Caco-2 (cell line): ENCODE results near the gene STK24. TPM values are rescaled to one million over a fixed set of nuclear protein-coding genes. Genes with fewer than 3 reads are reported as not detected.
A peak's percentile ranks its signal among the peaks of the same experiment; 100 is the strongest.

ENCODE experiments used
- BruUV-seq: library from RNA; stranded (reverse); fragments of 400-500 nt; replicated peaks from 2 replicates; lab custom pipeline; 2021; lab: Mats Ljungman, UMichigan
- CTCF ChIA-PET: fragments of 300-600 bp; sonication (Branson Sonifier 250); formaldehyde crosslinking; loops from one replicate; lab custom pipeline; 2022; ENCODE audit warnings: antibody characterized with exemption; lab: Charles Lee
- POLR2A ChIA-PET: fragments of 300-600 bp; sonication (Branson Sonifier 250); formaldehyde crosslinking; loops from one replicate; lab custom pipeline; 2022; ENCODE audit warnings: antibody characterized with exemption; lab: Charles Lee
- DNase-seq, 2 experiments: peaks; one replicate each; pipeline versions ENCODE4 v3.0.0 to v3.0.0-alpha.2; 2020 to 2022
- H3K27me3 ChIP-seq: replicated peaks from 2 replicates; pipeline ENCODE4 v1.6.0; 2011; ENCODE audit warnings: low read length; ENCODE audit not compliant: control insufficient read depth, insufficient read depth
- H3K36me3 ChIP-seq: 2 replicates; pipeline ENCODE4 v1.5.1; 2011; ENCODE audit warnings: low read length; ENCODE audit not compliant: control insufficient read depth, insufficient read depth
- H3K4me1 ChIP-seq: fragments of 250-450 bp; sonication (Bioruptor Pico); 2 replicates; pipeline ENCODE4 v1.5.1; 2020; ENCODE audit warnings: mild to moderate bottlenecking
- H3K4me3 ChIP-seq: 2 replicates; pipeline ENCODE4 v1.5.1; 2011; ENCODE audit warnings: low read depth, mild to moderate bottlenecking, control low read depth, low read length
- H3K9me3 ChIP-seq: fragments of 250-450 bp; sonication (Bioruptor Pico); 2 replicates; pipeline ENCODE4 v1.5.1; 2020; ENCODE audit warnings: mild to moderate bottlenecking, moderate library complexity
- H3K27ac Mint-ChIP-seq: one replicate; pipeline ENCODE4 v1.8.0; 2022; ENCODE audit warnings: mixed read lengths; ENCODE audit not compliant: unreplicated experiment
- H3K27me3 Mint-ChIP-seq: one replicate; pipeline ENCODE4 v1.8.0; 2022; ENCODE audit warnings: mixed read lengths; ENCODE audit not compliant: insufficient read depth, unreplicated experiment
- H3K36me3 Mint-ChIP-seq: one replicate; pipeline ENCODE4 v1.8.0; 2022; ENCODE audit warnings: mild to moderate bottlenecking, mixed read lengths; ENCODE audit not compliant: insufficient read depth, unreplicated experiment
- H3K4me1 Mint-ChIP-seq: one replicate; pipeline ENCODE4 v1.8.0; 2022; ENCODE audit warnings: low read depth, mixed read lengths; ENCODE audit not compliant: unreplicated experiment
- H3K4me3 Mint-ChIP-seq: one replicate; pipeline ENCODE4 v1.8.0; 2022; ENCODE audit warnings: mild to moderate bottlenecking, moderate library complexity, mixed read lengths; ENCODE audit not compliant: unreplicated experiment
- H3K9me3 Mint-ChIP-seq: one replicate; pipeline ENCODE4 v1.8.0; 2022; ENCODE audit warnings: mixed read lengths; ENCODE audit not compliant: unreplicated experiment
- intact Hi-C: fragments of 100-400 bp; cut with micrococcal nuclease; formaldehyde crosslinking; loops from one replicate; pipeline ENCODE4 v1.10.0; 2022; ENCODE audit not compliant: unreplicated experiment
- total RNA-seq: library from RNA; stranded (reverse); gene quantifications from 2 replicates; pipeline ENCODE4 v1.2.3, GENCODE V29; 2022
- TF ChIP-seq, protein P1 (sequence below), 2 experiments: fragments of 200-600 bp in 1 of 2; IDR thresholded peaks; 1 replicate in 1 of 2; 2 replicates in 1 of 2; pipeline versions ENCODE4 v1.5.1 to v1.8.0; 2011 to 2022; ENCODE audit warnings: antibody characterized with exemption in 1 of 2, control low read depth in 1 of 2, inconsistent platforms in 1 of 2, low read depth in 1 of 2, low read length in 1 of 2, mild to moderate bottlenecking in 1 of 2, moderate library complexity in 1 of 2; ENCODE audit not compliant: insufficient read depth in 1 of 2, severe bottlenecking in 1 of 2, unreplicated experiment in 1 of 2

STK24 gene
- total RNA-seq, 1 experiment from 2014 or later = 253 TPM

GRCh38 chr13:98483601-98484288 lies 93.2 kb downstream of the STK24 start:
- H3K4me3 ChIP-seq = no peak overlapping the region
- peaks cover 35% of the 10 kb centered on the region for H3K4me1 ChIP-seq
- TSS peak; percentile 69 for BruUV-seq
- peak overlapping the region; percentile 94 for H3K27ac Mint-ChIP-seq
- no peaks in the 10 kb centered on the region for H3K9me3 ChIP-seq
- H3K4me3 Mint-ChIP-seq = peak overlapping the region; percentile 66
- intact Hi-C loops = loop anchor here (1.0 to 5.0 kb wide), 3 partner anchors 74 to 190 kb away; no protein-coding TSS in a partner anchor
- ChIA-PET POLR2A (interaction anchor here (1.5 to 1.9 kb wide), 3 partner anchors 25 to 169 kb away, joined by 5 to 11 read pairs (median 10); partner anchors contain the start of gene STK24), CTCF (interaction anchor here (0.7 to 1.9 kb wide), 6 partner anchors 25 to 189 kb away, joined by 3 to 20 read pairs (median 4); no protein-coding TSS in a partner anchor)
- peaks cover 4% of the 10 kb centered on the region; the same call in 1 of the 2 replicates for H3K36me3 ChIP-seq
- no peaks in the 10 kb centered on the region for H3K9me3 Mint-ChIP-seq
- no peaks in the 10 kb centered on the region for H3K27me3 Mint-ChIP-seq
- TF ChIP-seq, protein P1, sequence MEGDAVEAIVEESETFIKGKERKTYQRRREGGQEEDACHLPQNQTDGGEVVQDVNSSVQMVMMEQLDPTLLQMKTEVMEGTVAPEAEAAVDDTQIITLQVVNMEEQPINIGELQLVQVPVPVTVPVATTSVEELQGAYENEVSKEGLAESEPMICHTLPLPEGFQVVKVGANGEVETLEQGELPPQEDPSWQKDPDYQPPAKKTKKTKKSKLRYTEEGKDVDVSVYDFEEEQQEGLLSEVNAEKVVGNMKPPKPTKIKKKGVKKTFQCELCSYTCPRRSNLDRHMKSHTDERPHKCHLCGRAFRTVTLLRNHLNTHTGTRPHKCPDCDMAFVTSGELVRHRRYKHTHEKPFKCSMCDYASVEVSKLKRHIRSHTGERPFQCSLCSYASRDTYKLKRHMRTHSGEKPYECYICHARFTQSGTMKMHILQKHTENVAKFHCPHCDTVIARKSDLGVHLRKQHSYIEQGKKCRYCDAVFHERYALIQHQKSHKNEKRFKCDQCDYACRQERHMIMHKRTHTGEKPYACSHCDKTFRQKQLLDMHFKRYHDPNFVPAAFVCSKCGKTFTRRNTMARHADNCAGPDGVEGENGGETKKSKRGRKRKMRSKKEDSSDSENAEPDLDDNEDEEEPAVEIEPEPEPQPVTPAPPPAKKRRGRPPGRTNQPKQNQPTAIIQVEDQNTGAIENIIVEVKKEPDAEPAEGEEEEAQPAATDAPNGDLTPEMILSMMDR (IDR thresholded peaks at IDR 0.05; ENCODE audit: insufficient read depth in 1 of 2, low read depth in 1 of 2, low read length in 1 of 2, severe bottlenecking in 1 of 2, unreplicated experiment in 1 of 2) = no peak
- no peak for DNase-seq
- peaks cover 82% of the 10 kb centered on the region for H3K36me3 Mint-ChIP-seq
- H3K4me1 Mint-ChIP-seq = peaks cover 46% of the 10 kb centered on the region
- no peaks in the 10 kb centered on the region for H3K27me3 ChIP-seq

GRCh38 chr13:98482476-98483444 lies 94.1 kb downstream of the STK24 start:
- Histone ChIP-seq H3K4me1 (peaks cover 35% of the 10 kb centered on the region), H3K27me3 (no peaks in the 10 kb centered on the region), H3K36me3 (peaks cover 4% of the 10 kb centered on the region; the same call in 1 of the 2 replicates), H3K4me3 (no peak overlapping the region), H3K9me3 (no peaks in the 10 kb centered on the region)
- no peak overlapping the region for H3K4me3 Mint-ChIP-seq
- H3K36me3 Mint-ChIP-seq = peaks cover 87% of the 10 kb centered on the region
- BruUV-seq = no TSS peak
- TF ChIP-seq, protein P1 (IDR thresholded peaks at IDR 0.05; ENCODE audit: insufficient read depth in 1 of 2, low read depth in 1 of 2, low read length in 1 of 2, severe bottlenecking in 1 of 2, unreplicated experiment in 1 of 2) = peak in 1 of 2 experiments; percentile 36
- peaks cover 49% of the 10 kb centered on the region for H3K4me1 Mint-ChIP-seq
- ChIA-PET CTCF (interaction anchor here (1.0 to 1.8 kb wide), 4 partner anchors 26 to 190 kb away, joined by 3 to 12 read pairs (median 6); no protein-coding TSS in a partner anchor), POLR2A (no interaction called here)
- intact Hi-C loops = loop anchor here (5.0 kb wide), 1 partner anchor 75 kb away; no protein-coding TSS in a partner anchor
- peak overlapping the region; percentile 94 for H3K27ac Mint-ChIP-seq
- no peaks in the 10 kb centered on the region for H3K27me3 Mint-ChIP-seq
- no peaks in the 10 kb centered on the region for H3K9me3 Mint-ChIP-seq
- no peak for DNase-seq
